ENCODE measurements around the gene SHC2.
"Not testable (repeated sequence)": the region's sequence is repeated elsewhere in the genome, so short reads cannot be mapped to it uniquely, and the experiment has no call there.

SHC2 gene

GRCh38 chr19:397941-398706, 62.7 kb downstream of the SHC2 start:
- in situ Hi-C loops (cut with MboI; ENCODE audit: low sequenced_read_pairs, unreplicated experiment) = no loop called here
- no peak for DNase-seq (ENCODE audit: low spot score)
- TF ChIP-seq CTCF (IDR thresholded peaks at IDR 0.05; ENCODE audit: borderline replicate concordance, control extremely low read depth, extremely low read depth, insufficient read depth, missing control alignments) = no peak

- no peak for DNase-seq (ENCODE audit: low spot score)
- in situ Hi-C loops (cut with MboI; ENCODE audit: low sequenced_read_pairs, unreplicated experiment) = no loop called here
- no peak for TF ChIP-seq CTCF (IDR thresholded peaks at IDR 0.05; ENCODE audit: borderline replicate concordance, control extremely low read depth, extremely low read depth, insufficient read depth, missing control alignments)
Observed at GRCh38 chr19:397321-397720, 63.5 kb downstream of the SHC2 start.

GRCh38 chr19:395467-395866, 65.4 kb downstream of the SHC2 start:
- no peak for DNase-seq (ENCODE audit: low spot score)
- no peak for TF ChIP-seq CTCF (IDR thresholded peaks at IDR 0.05; ENCODE audit: borderline replicate concordance, control extremely low read depth, extremely low read depth, insufficient read depth, missing control alignments)
- in situ Hi-C loops (cut with MboI; ENCODE audit: low sequenced_read_pairs, unreplicated experiment) = no loop called here

GRCh38 chr19:394857-395256, 66.0 kb downstream of the SHC2 start:
- in situ Hi-C loops (cut with MboI; ENCODE audit: low sequenced_read_pairs, unreplicated experiment); DNase-seq (ENCODE audit: low spot score): not testable (repeated sequence)

GRCh38 chr19:393560-393959, 67.3 kb downstream of the SHC2 start:
- DNase-seq (ENCODE audit: low spot score); in situ Hi-C loops (cut with MboI; ENCODE audit: low sequenced_read_pairs, unreplicated experiment): not testable (repeated sequence)

- TF ChIP-seq CTCF (IDR thresholded peaks at IDR 0.05; ENCODE audit: borderline replicate concordance, control extremely low read depth, extremely low read depth, insufficient read depth, missing control alignments) = no peak
- in situ Hi-C loops (cut with MboI; ENCODE audit: low sequenced_read_pairs, unreplicated experiment) = no loop called here
- no peak for DNase-seq (ENCODE audit: low spot score)
Observed at GRCh38 chr19:392375-392970, 68.4 kb downstream of the SHC2 start.

- in situ Hi-C loops (cut with MboI; ENCODE audit: low sequenced_read_pairs, unreplicated experiment) = no loop called here
- no peak for DNase-seq (ENCODE audit: low spot score)
- TF ChIP-seq CTCF (IDR thresholded peaks at IDR 0.05; ENCODE audit: borderline replicate concordance, control extremely low read depth, extremely low read depth, insufficient read depth, missing control alignments) = no peak
Observed at GRCh38 chr19:391726-392374, 69.0 kb downstream of the SHC2 start.

All from GM13976 (cell line).